GM12864 (cell line): Measurements from ENCODE around the gene TEKT5.

ENCODE experiments used
- DNase-seq: peaks from one replicate; pipeline ENCODE4 v3.0.0-alpha.2; 2011; ENCODE audit warnings: low read depth
- H3K4me3 ChIP-seq: 2 replicates; pipeline ENCODE4 v1.5.1; 2011; ENCODE audit warnings: mild to moderate bottlenecking, low read depth, low read length, control low read depth
- TF ChIP-seq, protein P1 (sequence below): IDR thresholded peaks from 2 replicates; pipeline ENCODE4 v1.5.1; 2011; ENCODE audit warnings: low read depth, mild to moderate bottlenecking, moderate library complexity, low read length, control low read depth, inconsistent platforms; ENCODE audit errors: missing control alignments

Gene TEKT5

DNA sequence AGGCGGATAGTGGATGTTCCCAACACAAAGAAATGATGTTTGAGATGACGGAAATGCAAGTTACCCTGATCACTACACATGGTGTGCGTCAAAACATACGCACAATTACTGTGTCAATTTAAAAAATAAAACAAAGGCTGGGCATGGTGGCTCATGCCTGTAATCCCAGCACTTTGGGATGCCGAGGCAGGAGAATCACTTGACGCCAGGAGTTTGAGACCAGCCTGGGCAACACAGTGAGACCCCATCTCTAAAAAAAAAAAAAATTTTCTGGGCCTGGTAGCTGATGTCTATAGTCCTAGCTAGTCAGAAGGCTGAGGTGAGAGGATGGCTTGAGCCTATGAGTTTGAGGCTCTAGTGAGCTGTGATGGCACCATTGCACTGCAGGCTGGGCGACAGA lies 51.8 kb downstream of the TEKT5 start:
- TF ChIP-seq, protein P1, sequence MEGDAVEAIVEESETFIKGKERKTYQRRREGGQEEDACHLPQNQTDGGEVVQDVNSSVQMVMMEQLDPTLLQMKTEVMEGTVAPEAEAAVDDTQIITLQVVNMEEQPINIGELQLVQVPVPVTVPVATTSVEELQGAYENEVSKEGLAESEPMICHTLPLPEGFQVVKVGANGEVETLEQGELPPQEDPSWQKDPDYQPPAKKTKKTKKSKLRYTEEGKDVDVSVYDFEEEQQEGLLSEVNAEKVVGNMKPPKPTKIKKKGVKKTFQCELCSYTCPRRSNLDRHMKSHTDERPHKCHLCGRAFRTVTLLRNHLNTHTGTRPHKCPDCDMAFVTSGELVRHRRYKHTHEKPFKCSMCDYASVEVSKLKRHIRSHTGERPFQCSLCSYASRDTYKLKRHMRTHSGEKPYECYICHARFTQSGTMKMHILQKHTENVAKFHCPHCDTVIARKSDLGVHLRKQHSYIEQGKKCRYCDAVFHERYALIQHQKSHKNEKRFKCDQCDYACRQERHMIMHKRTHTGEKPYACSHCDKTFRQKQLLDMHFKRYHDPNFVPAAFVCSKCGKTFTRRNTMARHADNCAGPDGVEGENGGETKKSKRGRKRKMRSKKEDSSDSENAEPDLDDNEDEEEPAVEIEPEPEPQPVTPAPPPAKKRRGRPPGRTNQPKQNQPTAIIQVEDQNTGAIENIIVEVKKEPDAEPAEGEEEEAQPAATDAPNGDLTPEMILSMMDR: no peak
- no peak overlapping the region for H3K4me3 ChIP-seq
- no peak for DNase-seq

DNA sequence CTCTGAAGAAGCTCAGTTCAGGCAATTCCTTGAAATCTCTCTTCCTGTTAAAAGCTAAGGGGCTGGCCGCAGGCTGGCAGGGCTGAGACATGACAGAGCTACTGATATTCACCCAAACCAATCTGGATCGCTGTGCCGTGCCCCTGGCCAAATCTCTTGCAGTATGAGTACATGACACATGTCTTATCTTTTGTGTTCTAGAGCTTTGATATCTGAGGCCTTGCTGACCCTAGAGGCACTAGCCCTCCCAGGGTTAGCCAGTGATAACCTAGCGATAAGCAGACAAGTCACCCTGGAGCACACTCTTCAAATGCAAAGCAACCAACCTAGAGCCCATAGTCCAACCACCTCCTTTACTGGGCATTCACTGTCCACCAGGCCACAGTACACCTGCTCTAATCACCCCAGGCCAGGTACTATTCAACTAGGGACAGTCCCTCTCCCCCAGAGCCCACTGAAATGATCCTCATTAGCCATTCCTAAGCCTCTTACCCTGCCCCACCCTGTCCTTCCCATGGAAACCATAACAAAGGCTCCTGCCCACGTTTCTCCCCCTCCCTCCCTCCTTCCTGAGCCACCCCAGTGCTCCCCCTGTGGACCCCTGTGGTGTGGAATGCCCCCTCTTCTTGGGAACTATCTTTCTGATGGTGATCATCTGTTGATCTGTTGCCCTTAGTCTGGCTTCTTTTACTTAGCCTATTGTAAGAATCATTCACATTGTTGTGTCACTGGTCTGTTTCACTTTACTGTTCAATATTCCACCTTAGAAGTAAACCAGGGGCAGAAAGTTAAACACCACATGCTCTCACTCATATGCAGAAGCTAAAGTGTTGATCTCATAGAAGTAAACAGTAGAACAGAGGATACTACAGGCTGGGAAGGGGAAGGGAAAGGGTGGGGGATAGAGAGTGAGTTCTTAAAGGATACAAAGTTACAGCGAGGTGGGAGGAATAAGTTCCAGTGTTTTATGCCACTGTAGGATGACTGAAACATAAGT lies 52.5 kb downstream of the TEKT5 start:
- TF ChIP-seq, protein P1: no peak
- H3K4me3 ChIP-seq: no peak overlapping the region
- DNase-seq: no peak

GRCh38 chr16:10641555-10641952 lies 53.2 kb downstream of the TEKT5 start:
- TF ChIP-seq, protein P1: no peak
- DNase-seq: no peak
- no peak overlapping the region for H3K4me3 ChIP-seq

DNA sequence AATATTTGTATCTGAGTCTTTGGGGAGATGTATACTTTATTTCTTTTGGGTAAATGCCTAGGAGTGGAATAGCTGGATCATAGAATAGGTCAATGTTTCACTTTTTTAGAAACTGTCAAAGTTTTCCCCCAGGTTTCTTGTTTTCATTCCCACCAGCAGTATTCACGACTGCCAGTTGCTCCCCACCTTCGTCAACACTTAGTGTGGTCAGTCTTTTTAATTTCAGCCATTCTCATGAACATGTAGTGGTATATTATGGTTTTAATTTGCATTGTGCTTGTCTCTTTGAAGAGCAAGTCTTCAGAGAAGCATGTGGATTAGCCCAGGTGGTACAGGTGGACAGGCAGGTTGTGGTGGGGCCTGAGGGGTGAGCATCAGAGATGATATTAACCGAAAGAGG lies 53.8 kb downstream of the TEKT5 start:
- no peak overlapping the region for H3K4me3 ChIP-seq
- no peak for DNase-seq
- TF ChIP-seq, protein P1: no peak

GRCh38 chr16:10638101-10638500 lies 56.6 kb downstream of the TEKT5 start:
- TF ChIP-seq, protein P1: no peak
- no peak for DNase-seq
- no peak overlapping the region for H3K4me3 ChIP-seq

GRCh38 chr16:10637337-10638037 lies 57.2 kb downstream of the TEKT5 start:
- no peak overlapping the region for H3K4me3 ChIP-seq
- TF ChIP-seq, protein P1: no peak
- no peak for DNase-seq
